Amygdala (tissue), 56 donors: ENCODE data around the gene ACTR3.

Experiments
- DNase-seq, 56 donors: peaks; one replicate each; lab custom pipeline; 2025; lab: John Stamatoyannopoulos, UW

ACTR3 gene

GRCh38 chr2:113986762-113987290 lies 96.9 kb downstream of the ACTR3 start:
- DNase-seq = no peak

- no peak for DNase-seq
These were observed 102.2 kb downstream of the ACTR3 start for GRCh38 chr2:113992090-113992489.

- DNase-seq = no peak
These were observed 107.0 kb downstream of the ACTR3 start for GRCh38 chr2:113996671-113997594.

- DNase-seq = no peak
These were observed 111.3 kb downstream of the ACTR3 start for GRCh38 chr2:114001152-114001551.

GRCh38 chr2:114001937-114002336 lies 112.0 kb downstream of the ACTR3 start:
- DNase-seq = peak in 25 of 56 donors; percentile 4 to 59 (median 25)

- DNase-seq = no peak
These were observed 115.4 kb downstream of the ACTR3 start for GRCh38 chr2:114005110-114005783.

- no peak for DNase-seq
These were observed 116.6 kb downstream of the ACTR3 start for GRCh38 chr2:114006460-114006859.

GRCh38 chr2:114007436-114007835 lies 117.5 kb downstream of the ACTR3 start:
- no peak for DNase-seq

- no peak for DNase-seq
These were observed 118.8 kb downstream of the ACTR3 start for GRCh38 chr2:114008720-114009119.

- DNase-seq = no peak
These were observed 119.5 kb downstream of the ACTR3 start for GRCh38 chr2:114009205-114009944.

- DNase-seq = no peak
These were observed 120.1 kb downstream of the ACTR3 start for GRCh38 chr2:114010001-114010400.

GRCh38 chr2:114011713-114012112 lies 121.8 kb downstream of the ACTR3 start:
- no peak for DNase-seq
